K562 (cell line): ENCODE measurements around the gene ADCY1. TPM values are rescaled to one million over a fixed set of nuclear protein-coding genes. Genes with fewer than 3 reads are reported as not detected.

ENCODE experiments used
- ATAC-seq: fragments of 200-7000 bp; cut with Tn5 transposase; 3 replicates; pipeline ENCODE4 v1.9.1; 2020; ENCODE audit warnings: moderate library complexity
- BruUV-seq: library from RNA; stranded (reverse); fragments of 400-500 nt; replicated peaks from 2 replicates; lab custom pipeline; 2021; lab: Mats Ljungman, UMichigan
- CTCF ChIA-PET: fragments of 300-600 bp; formaldehyde crosslinking; extraction: SDS; loops from one replicate; lab custom pipeline; 2021; ENCODE audit warnings: low intra/inter-chr PET ratio; lab: Yijun Ruan, JAX
- POLR2A ChIA-PET: fragments of 300-600, 350-650 bp; sonication (Branson Sonifier 250); formaldehyde crosslinking; extraction: SDS; loops from one replicate; lab custom pipeline; 2021; ENCODE audit warnings: antibody characterized with exemption, inconsistent platforms; lab: Yijun Ruan, JAX
- DNase-seq, 4 experiments: peaks; one replicate each; pipeline versions ENCODE4 v3.0.0 to v3.0.0-alpha.2; 2011 to 2018; ENCODE audit warnings: low spot score in 3 of 4, mixed read lengths in 3 of 4; ENCODE audit errors: extremely low read depth in 1 of 4
- FAIRE-seq: peaks from 2 replicates; lab custom pipeline; 2011; peaks lifted over from hg19 to GRCh38; lab: Jason Lieb, UNC
- H2AFZ ChIP-seq: 2 replicates; pipeline ENCODE4 v1.6.0; 2011; ENCODE audit warnings: low read depth, low read length, control low read depth, inconsistent platforms
- H3K27ac ChIP-seq: fragments of 200-600 bp; 3 replicates; pipeline ENCODE4 v1.8.0; 2011; ENCODE audit warnings: low read depth, mild to moderate bottlenecking, control low read depth, inconsistent platforms, low read length, moderate library complexity, mixed read lengths; ENCODE audit errors: extremely low read depth
- H3K27me3 ChIP-seq, 2 experiments: fragments of 300-600 bp in 1 of 2; 2 replicates in 1 of 2; 3 replicates in 1 of 2; pipeline versions ENCODE4 v1.6.0 to v1.8.0; 2011; ENCODE audit warnings: inconsistent platforms in 2 of 2, low read length in 2 of 2, mild to moderate bottlenecking in 1 of 2, mixed read lengths in 1 of 2, moderate library complexity in 1 of 2; ENCODE audit not compliant: control insufficient read depth in 2 of 2, insufficient read depth in 2 of 2
- H3K36me3 ChIP-seq: fragments of 300-600 bp; 3 replicates; pipeline ENCODE4 v1.8.0; 2011; ENCODE audit warnings: mild to moderate bottlenecking, low read length, inconsistent platforms; ENCODE audit not compliant: control insufficient read depth, insufficient read depth
- H3K4me1 ChIP-seq, 2 experiments: fragments of 200-600 bp in 1 of 2; replicated peaks in 1 of 2; 2 replicates in 1 of 2; 3 replicates in 1 of 2; pipeline versions ENCODE4 v1.5.1 to v1.8.0; 2011; ENCODE audit warnings: inconsistent platforms in 2 of 2, low read length in 2 of 2, mild to moderate bottlenecking in 1 of 2, mixed read lengths in 1 of 2, moderate library complexity in 1 of 2; ENCODE audit not compliant: control insufficient read depth in 2 of 2, insufficient read depth in 2 of 2
- H3K4me2 ChIP-seq: 2 replicates; pipeline ENCODE4 v1.6.1; 2011; ENCODE audit warnings: low read length, control low read depth, inconsistent platforms, mixed read lengths; ENCODE audit not compliant: insufficient read depth
- H3K4me3 ChIP-seq: fragments of 200-600 bp; sonication (generic), shearing (Covaris generic); 2 replicates; pipeline ENCODE4 v1.5.1; 2016; ENCODE audit warnings: control low read depth, inconsistent platforms
- H3K79me2 ChIP-seq: fragments of 200-600 bp; 3 replicates; pipeline ENCODE4 v1.8.0; 2011; ENCODE audit warnings: low read length, inconsistent platforms; ENCODE audit not compliant: control insufficient read depth, insufficient read depth
- H3K9ac ChIP-seq, 2 experiments: 2 replicates each; pipeline versions ENCODE4 v1.6.0 to v1.6.1; 2011; ENCODE audit warnings: low read depth in 2 of 2, low read length in 2 of 2, control low read depth in 1 of 2, inconsistent platforms in 1 of 2, mild to moderate bottlenecking in 1 of 2, mixed read lengths in 1 of 2; ENCODE audit not compliant: insufficient read depth in 1 of 2
- H3K9me1 ChIP-seq: one replicate; pipeline ENCODE4 v1.6.0; 2011; ENCODE audit warnings: inconsistent platforms, mild to moderate bottlenecking, low read length, moderate library complexity; ENCODE audit not compliant: control insufficient read depth, insufficient read depth
- H3K9me3 ChIP-seq: replicated peaks from 2 replicates; pipeline ENCODE4 v1.5.1; 2011; ENCODE audit warnings: low read depth, low read length, inconsistent platforms; ENCODE audit not compliant: control insufficient read depth, insufficient read depth
- H4K20me1 ChIP-seq: replicated peaks from 2 replicates; pipeline ENCODE4 v1.6.1; 2011; ENCODE audit warnings: low read length, inconsistent platforms, mixed read lengths; ENCODE audit not compliant: control insufficient read depth, insufficient read depth
- CCAR2 ChIP-seq: fragments of 200-400 bp; formaldehyde crosslinking; IDR thresholded peaks from 2 replicates; pipeline ENCODE4 v1.6.1; 2017; ENCODE audit warnings: mild to moderate bottlenecking, low read depth, low read length
- CTBP1 ChIP-seq: fragments of 450-650 bp; IDR thresholded peaks from 2 replicates; pipeline ENCODE4 v1.6.1; 2016; ENCODE audit warnings: borderline replicate concordance
- GABPB2 ChIP-seq: fragments of 250-450 bp; sonication (Bioruptor Pico); conservative IDR thresholded peaks from 2 replicates; pipeline ENCODE4 v1.5.1; 2021; ENCODE audit warnings: mild to moderate bottlenecking
- POLR3A ChIP-seq: IDR thresholded peaks from 2 replicates; pipeline ENCODE4 v1.6.1; 2011; ENCODE audit warnings: borderline replicate concordance, mild to moderate bottlenecking, moderate library complexity; ENCODE audit not compliant: insufficient read length, insufficient read depth; ENCODE audit errors: extremely low read depth
- SMAD1 ChIP-seq: fragments of 150-350 bp; IDR thresholded peaks from 2 replicates; pipeline ENCODE4 v1.6.1; 2014; ENCODE audit warnings: low read length, low read depth; ENCODE audit not compliant: partially characterized antibody
- SNAPC5 ChIP-seq: fragments of 250-450 bp; sonication (Bioruptor Pico); IDR thresholded peaks from 2 replicates; pipeline ENCODE4 v1.8.0; 2021; ENCODE audit warnings: moderate library complexity, mild to moderate bottlenecking, inconsistent platforms
- STAT5B ChIP-seq: fragments of 250-450 bp; sonication (Bioruptor Pico); IDR thresholded peaks from 2 replicates; pipeline ENCODE4 v1.8.0; 2021; ENCODE audit warnings: mild to moderate bottlenecking, inconsistent platforms
- ZNF696 ChIP-seq: fragments of 250-450 bp; sonication (Bioruptor Pico); conservative IDR thresholded peaks from 2 replicates; pipeline ENCODE4 v1.4.0; 2020; ENCODE audit warnings: mild to moderate bottlenecking, moderate library complexity
- WGBS: fragments of 100-300 bp; shearing (Covaris generic); methylation state at CpG from one replicate; pipeline ENCODE4 v1.1.6; 2016; ENCODE audit warnings: low coverage, mixed read lengths; ENCODE audit not compliant: insufficient coverage; ENCODE audit errors: missing lambda C conversion rate; 5-methylcytosine and 5-hydroxymethylcytosine counted together
- in situ Hi-C: fragments of 300-500 bp; cut with MboI; formaldehyde crosslinking; loops from 4 replicates; pipeline ENCODE4 v1.15.0; 2018; ENCODE audit warnings: inconsistent platforms, mixed read lengths
- intact Hi-C: fragments of 100-400 bp; cut with micrococcal nuclease; formaldehyde crosslinking; loops from 2 replicates; pipeline ENCODE4 v1.14.2; 2022
- polyA plus RNA-seq, 8 experiments: library from polyadenylated mRNA; depleted of rRNA in 4 of 8; stranded (reverse) in 5 of 8; unstranded in 3 of 8; fragments of >200 nt; fragmentation: Nextera tagmentation in 2 of 8; fragmentation: Illumina TruSeq in 1 of 8; extraction: Ambion mirVana in 2 of 8; extraction: Trizol in 1 of 8; gene quantifications; 2 replicates each; pipeline versions ENCODE4 v1.2.1 to v1.2.3, GENCODE V29; 2011 to 2014; ENCODE audit warnings: inconsistent platforms in 1 of 8, missing spikeins in 1 of 8
- total RNA-seq, 7 experiments: library from RNA; depleted of rRNA in 6 of 7; stranded (reverse); fragments of >200 nt in 6 of 7; fragmentation: Illumina TruSeq in 2 of 7; extraction: Trizol in 2 of 7; gene quantifications; 2 replicates each; pipeline versions ENCODE4 v1.2.1 to v1.2.3, GENCODE V29; 2011 to 2021; ENCODE audit warnings: low replicate concordance in 1 of 7
- TF ChIP-seq, protein P1 (sequence below): fragments of 250-450 bp; sonication (Bioruptor Pico); IDR thresholded peaks from 2 replicates; pipeline ENCODE4 v1.4.0; 2020; ENCODE audit warnings: mild to moderate bottlenecking, moderate library complexity
- TF ChIP-seq, protein P2 (sequence below): fragments of 450-650 bp; IDR thresholded peaks from 2 replicates; pipeline ENCODE4 v1.6.1; 2014; ENCODE audit warnings: low read depth, mild to moderate bottlenecking, moderate library complexity, borderline replicate concordance

Gene ADCY1
- total and polyA plus RNA-seq, 9 of the 15 experiments (the other 6 are each of a cell fraction or from before 2014, with no cell fraction given): under 0.01 to 0.18 (median 0.10) TPM; not detected in 4

DNA sequence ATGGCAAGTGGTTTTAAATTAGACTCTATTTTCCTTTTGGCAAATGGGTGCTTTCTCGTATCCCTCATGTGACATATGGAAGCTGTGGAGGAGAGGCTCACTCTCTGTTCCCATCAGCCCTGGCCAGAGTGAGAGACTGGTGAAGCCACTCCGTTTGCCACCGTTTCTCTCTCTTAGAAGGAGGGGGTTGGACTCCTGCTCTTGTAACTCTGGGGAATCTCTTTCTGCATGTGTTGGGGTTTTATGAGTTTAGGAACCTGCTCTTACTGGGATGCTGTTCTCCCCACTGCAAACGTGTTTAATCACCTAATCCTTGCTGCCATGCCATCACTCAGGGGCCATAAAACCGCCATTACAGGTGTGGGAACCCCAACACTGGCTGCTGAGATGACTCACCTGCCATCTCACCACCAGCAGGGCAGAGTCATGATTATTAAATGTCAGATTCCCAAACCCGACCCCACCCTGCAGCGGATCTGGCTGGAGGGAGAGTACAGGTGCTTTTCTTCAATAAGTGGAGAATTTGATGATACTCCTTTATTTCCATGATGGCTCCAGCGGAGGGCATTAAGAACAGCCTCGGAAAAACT lies 103.2 kb downstream of the ADCY1 start:
- ChIA-PET POLR2A (interaction anchor here (0.9 kb wide), 1 partner anchor 10 kb away, joined by 3 read pairs; no protein-coding TSS in a partner anchor), CTCF (no interaction called here)
- no peaks in the 10 kb centered on the region for H3K9me3 ChIP-seq
- H3K27me3 ChIP-seq: peaks cover 8 to 32% of the 10 kb centered on the region in 2 experiments; a peak in 4 of 5 replicates
- H3K9ac ChIP-seq: no peak overlapping the region
- H3K4me2 ChIP-seq: no peak overlapping the region
- in situ Hi-C loops (no loop called here), intact Hi-C loops (no loop called here)
- no peak for DNase-seq
- H2AFZ ChIP-seq: no peak overlapping the region
- no peaks in the 10 kb centered on the region for H3K79me2 ChIP-seq
- H4K20me1 ChIP-seq: no peaks in the 10 kb centered on the region
- H3K4me3 ChIP-seq: no peak overlapping the region
- no peaks in the 10 kb centered on the region for H3K36me3 ChIP-seq
- BruUV-seq: no TSS peak
- no peak for ATAC-seq
- TF ChIP-seq POLR3A: no peak
- TF ChIP-seq STAT5B (CRISPR knock-in tag): no peak
- TF ChIP-seq SNAPC5 (CRISPR knock-in tag): no peak
- no peak for TF ChIP-seq GABPB2 (CRISPR knock-in tag)
- no peak for TF ChIP-seq CTBP1
- TF ChIP-seq ZNF696 (CRISPR knock-in tag): no peak
- no peak for TF ChIP-seq SMAD1
- TF ChIP-seq, protein P1, sequence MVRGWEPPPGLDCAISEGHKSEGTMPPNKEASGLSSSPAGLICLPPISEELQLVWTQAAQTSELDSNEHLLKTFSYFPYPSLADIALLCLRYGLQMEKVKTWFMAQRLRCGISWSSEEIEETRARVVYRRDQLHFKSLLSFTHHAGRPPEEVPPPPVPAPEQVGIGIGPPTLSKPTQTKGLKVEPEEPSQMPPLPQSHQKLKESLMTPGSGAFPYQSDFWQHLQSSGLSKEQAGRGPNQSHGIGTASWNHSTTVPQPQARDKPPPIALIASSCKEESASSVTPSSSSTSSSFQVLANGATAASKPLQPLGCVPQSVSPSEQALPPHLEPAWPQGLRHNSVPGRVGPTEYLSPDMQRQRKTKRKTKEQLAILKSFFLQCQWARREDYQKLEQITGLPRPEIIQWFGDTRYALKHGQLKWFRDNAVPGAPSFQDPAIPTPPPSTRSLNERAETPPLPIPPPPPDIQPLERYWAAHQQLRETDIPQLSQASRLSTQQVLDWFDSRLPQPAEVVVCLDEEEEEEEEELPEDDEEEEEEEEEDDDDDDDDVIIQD (CRISPR knock-in tag): no peak
- TF ChIP-seq, protein P2, sequence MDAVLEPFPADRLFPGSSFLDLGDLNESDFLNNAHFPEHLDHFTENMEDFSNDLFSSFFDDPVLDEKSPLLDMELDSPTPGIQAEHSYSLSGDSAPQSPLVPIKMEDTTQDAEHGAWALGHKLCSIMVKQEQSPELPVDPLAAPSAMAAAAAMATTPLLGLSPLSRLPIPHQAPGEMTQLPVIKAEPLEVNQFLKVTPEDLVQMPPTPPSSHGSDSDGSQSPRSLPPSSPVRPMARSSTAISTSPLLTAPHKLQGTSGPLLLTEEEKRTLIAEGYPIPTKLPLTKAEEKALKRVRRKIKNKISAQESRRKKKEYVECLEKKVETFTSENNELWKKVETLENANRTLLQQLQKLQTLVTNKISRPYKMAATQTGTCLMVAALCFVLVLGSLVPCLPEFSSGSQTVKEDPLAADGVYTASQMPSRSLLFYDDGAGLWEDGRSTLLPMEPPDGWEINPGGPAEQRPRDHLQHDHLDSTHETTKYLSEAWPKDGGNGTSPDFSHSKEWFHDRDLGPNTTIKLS: no peak
- TF ChIP-seq CCAR2: no peak
- TF ChIP-seq, all 486 proteins: peak for 0
- H3K9me1 ChIP-seq: no peaks in the 10 kb centered on the region
- FAIRE-seq: no peak
- H3K4me1 ChIP-seq: no peaks in the 10 kb centered on the region
- 0% methylated on average over 9 of the region's 9 CpGs for WGBS
- H3K27ac ChIP-seq: no peak overlapping the region
